Adrenal gland (tissue), 12 donors: ENCODE measurements around the gene MICB. TPM values are rescaled to one million over a fixed set of nuclear protein-coding genes. Genes with fewer than 3 reads are reported as not detected.
"Not testable (repeated sequence)": the region's sequence is repeated elsewhere in the genome, so short reads cannot be mapped to it uniquely, and the experiment has no call there.

Experiments
- DNase-seq, 7 donors: peaks; one replicate each; pipeline ENCODE4 v3.0.0-alpha.2; 2019 to 2020
- H3K27ac ChIP-seq, 5 donors: fragments of 200-600 bp; sonication (generic) in 4 of 5; 1 replicate in 3 of 5; 2 replicates in 2 of 5; pipeline versions ENCODE4 v1.5.1 to v1.8.0; 2016 to 2020; ENCODE audit warnings: mild to moderate bottlenecking in 1 of 5
- H3K27me3 ChIP-seq: fragments of 200-600 bp; 2 replicates; pipeline ENCODE4 v1.8.0; 2021
- H3K36me3 ChIP-seq, 2 donors: fragments of 200-600 bp; replicated peaks in 1 of 2; 1 replicate in 1 of 2; 2 replicates in 1 of 2; pipeline versions ENCODE4 v1.5.1 to v1.8.0; 2018 to 2022
- H3K4me1 ChIP-seq, 2 donors: fragments of 200-600 bp; replicated peaks in 1 of 2; 1 replicate in 1 of 2; 2 replicates in 1 of 2; pipeline versions ENCODE4 v1.5.1 to v1.8.0; 2018 to 2021
- H3K4me3 ChIP-seq, 4 donors: fragments of 200-600 bp; sonication (generic) in 3 of 4; one replicate each; pipeline ENCODE4 v1.5.1; 2016 to 2018
- H3K9me3 ChIP-seq, 3 donors: fragments of 200-600 bp; sonication (generic) in 1 of 3; replicated peaks in 1 of 3; 1 replicate in 2 of 3; 2 replicates in 1 of 3; pipeline versions ENCODE4 v1.5.1 to v1.8.0; 2016 to 2021
- CTCF ChIP-seq, 6 experiments: fragments of 450-650 bp in 4 of 6; fragments of 200-600 bp in 2 of 6; sonication (generic) in 1 of 6; IDR thresholded peaks; 1 replicate in 5 of 6; 2 replicates in 1 of 6; pipeline versions ENCODE4 v1.5.1 to v1.8.0; 2016 to 2021; ENCODE audit warnings: antibody characterized with exemption in 6 of 6, mild to moderate bottlenecking in 2 of 6, moderate library complexity in 1 of 6
- POLR2A ChIP-seq, 2 donors: fragments of 450-650 bp; IDR thresholded peaks; one replicate each; pipeline ENCODE4 v1.6.1; 2017; ENCODE audit warnings: antibody characterized with exemption in 2 of 2, mild to moderate bottlenecking in 2 of 2, moderate library complexity in 1 of 2
- WGBS, 4 donors: extraction: QIAGEN DNeasy Blood & Tissue Kit in 2 of 4; methylation state at CpG; one replicate each; pipeline versions ENCODE4 v1.1.5 to v1.1.7; 2013 to 2017; 5-methylcytosine and 5-hydroxymethylcytosine counted together
- intact Hi-C, 2 donors: fragments of 100-400 bp; cut with DNase I; formaldehyde crosslinking; loops; one replicate each; pipeline versions ENCODE4 v1.14.1 to v1.15.0; 2022 to 2023
- polyA plus RNA-seq, 3 donors: library from polyadenylated mRNA; stranded (reverse); fragments of 200-250 nt in 2 of 3; fragments of 350-450 nt in 1 of 3; fragmentation: Illumina TruSeq in 1 of 3; extraction: RNeasy Lipid Tissue Mini Kit (QIAGEN cat#74804) in 1 of 3; gene quantifications; one replicate each; pipeline ENCODE4 v1.2.3, GENCODE V29; 2013 to 2014
- total RNA-seq, 9 donors: library from RNA; depleted of rRNA in 4 of 9; stranded (reverse); fragments of >200 nt in 4 of 9; fragments of 120-200 nt in 1 of 9; fragmentation: NEBNext Ultra II Directional in 1 of 9; extraction: Animal tissue kit (Norgen Biotek cat#: 25700) in 1 of 9; gene quantifications; one replicate each; pipeline versions ENCODE4 v1.1.0 to v1.2.4, GENCODE V29; 2013 to 2023
- donor health status: healthy with polysubstance abuse.
- donor health status: Bipolar disorder and iron deficiency.
- donor health status: DM: yes; HTN: yes; CAD: no.
- donor health status: DM: no; HTN: no; CAD: no.
- donor health status: DM: no; HTN: no; CAD: no.
- donor health status: DM: yes; HTN: yes; CAD: no.

MICB gene
- total and polyA plus RNA-seq, 12 donors = 0.57 to 3.3 (median 2.9) TPM

GRCh38 chr6:31548544-31548873, 50.6 kb downstream of the MICB start:
- Histone ChIP-seq H3K4me3 (peak overlapping the region in 1 of 4 donors; percentile 60), H3K36me3 (peaks cover 0 to 11% of the 10 kb centered on the region in 2 donors), H3K27me3 (no peaks in the 10 kb centered on the region), H3K9me3 (no peaks in the 10 kb centered on the region), H3K27ac (peak overlapping the region in 3 of 5 donors; percentile 63 to 83 (median 77)), H3K4me1 (peaks cover 9 to 23% of the 10 kb centered on the region in 2 donors)
- intact Hi-C loops = loop anchor here in 1 of 2 donors (5.0 kb wide), 1 partner anchor 49 kb away; no protein-coding TSS in a partner anchor
- TF ChIP-seq POLR2A (IDR thresholded peaks at IDR 0.05) (no peak), CTCF (IDR thresholded peaks at IDR 0.05) (no peak)
- WGBS, 4 donors = 94 to 95% (median 94%) methylated on average over 2 of the region's 2 CpGs
- no peak for DNase-seq

GRCh38 chr6:31551371-31551770, 53.4 kb downstream of the MICB start:
- peak in 6 of 7 donors; percentile 53 to 83 (median 69) for DNase-seq
- peak; percentile 10 to 59 (median 43) for TF ChIP-seq CTCF (IDR thresholded peaks at IDR 0.05)
- H3K27ac ChIP-seq, H3K9me3 ChIP-seq, H3K4me3 ChIP-seq, H3K27me3 ChIP-seq, intact Hi-C loops: not testable (repeated sequence)
- 43 to 56% (median 48%) methylated on average over 5 of the region's 5 CpGs for WGBS, 4 donors
- Histone ChIP-seq H3K4me1 (peaks cover 9 to 18% of the 10 kb centered on the region in 2 donors), H3K36me3 (peaks cover 0 to 18% of the 10 kb centered on the region in 2 donors)

GRCh38 chr6:31556307-31556706, 58.4 kb downstream of the MICB start:
- Histone ChIP-seq H3K4me3 (no peak overlapping the region), H3K4me1 (peaks cover 16 to 33% of the 10 kb centered on the region in 2 donors), H3K9me3 (no peaks in the 10 kb centered on the region), H3K36me3 (peaks cover 0 to 43% of the 10 kb centered on the region in 2 donors), H3K27me3 (no peaks in the 10 kb centered on the region), H3K27ac (no peak overlapping the region)
- TF ChIP-seq CTCF (IDR thresholded peaks at IDR 0.05) (no peak), POLR2A (IDR thresholded peaks at IDR 0.05) (no peak)
- intact Hi-C loops = no loop called here
- WGBS, 4 donors = 63 to 78% (median 74%) methylated on average over 3 of the region's 3 CpGs
- no peak for DNase-seq

GRCh38 chr6:31557443-31558317, 59.7 kb downstream of the MICB start:
- TF ChIP-seq POLR2A (IDR thresholded peaks at IDR 0.05) (no peak), CTCF (IDR thresholded peaks at IDR 0.05) (no peak)
- peak overlapping the region in 4 of 5 donors; percentile 13 to 76 (median 43) for H3K27ac ChIP-seq
- peaks cover 0 to 43% of the 10 kb centered on the region in 2 donors for H3K36me3 ChIP-seq
- no peak for DNase-seq
- no peak overlapping the region for H3K4me3 ChIP-seq
- H3K4me1 ChIP-seq = peaks cover 16 to 33% of the 10 kb centered on the region in 2 donors
- intact Hi-C loops = no loop called here
- no peaks in the 10 kb centered on the region for H3K9me3 ChIP-seq
- H3K27me3 ChIP-seq = no peaks in the 10 kb centered on the region
- WGBS, 4 donors = 65 to 85% (median 72%) methylated on average over 23 to 24 of the region's 24 CpGs
